ENCODE results near the gene TRPM3. TPM values are rescaled to one million over a fixed set of nuclear protein-coding genes. Genes with fewer than 3 reads are reported as not detected.

The TRPM3 gene
- total and polyA plus RNA-seq, 2 of the 8 experiments (the other 6 are each of a cell fraction or from before 2014, with no cell fraction given), result 2.4 to 10.9 TPM

DNA sequence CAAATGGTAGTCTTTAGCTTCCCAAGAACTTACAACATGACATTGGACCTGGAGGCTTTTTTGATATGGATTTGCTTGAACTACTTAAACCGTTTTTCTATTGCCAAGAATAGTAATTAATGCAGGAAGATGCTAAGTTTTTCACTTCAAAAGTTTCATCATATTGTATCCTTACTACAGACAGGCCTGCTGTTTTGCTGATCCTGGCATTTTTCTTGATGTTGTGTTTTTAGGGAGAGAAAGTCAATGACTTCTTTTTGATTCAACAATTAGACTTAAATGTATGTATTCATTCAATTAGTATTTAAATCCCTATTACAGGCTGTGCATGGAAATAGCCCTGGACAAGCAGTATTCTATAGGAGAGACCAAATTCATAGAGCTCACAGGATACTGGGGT lies 172.7 kb downstream of the TRPM3 start:
- no peak overlapping the region for H2BK12ac ChIP-seq (ENCODE audit: low read depth, low read length)
- no peak overlapping the region for H3K4me3 ChIP-seq (ENCODE audit: extremely low read depth in 1 of 4, insufficient read depth in 2 of 4, low read depth in 3 of 4, low read length in 4 of 4)
- ChIA-PET POLR2A (ENCODE audit: partially characterized antibody) (interaction anchor here (0.5 to 0.7 kb wide), 3 partner anchors 9 to 408 kb away, joined by 3 read pairs; no protein-coding TSS in a partner anchor), CTCF (ENCODE audit: partially characterized antibody) (interaction anchor here (1.1 kb wide), 1 partner anchor 275 kb away, joined by 3 read pairs; no protein-coding TSS in a partner anchor)
- H3K9ac ChIP-seq (replicated peaks in 1 of 4; ENCODE audit: extremely low read depth in 1 of 4, low read depth in 3 of 4, low read length in 3 of 4), result no peak overlapping the region
- H3K4me1 ChIP-seq (replicated peaks in 1 of 4; ENCODE audit: control insufficient read depth in 3 of 4, insufficient read depth in 4 of 4, low read length in 3 of 4), result peaks cover 0 to 2% (median 0%) of the 10 kb centered on the region in 4 experiments; a peak in 2 of 7 replicates
- H4K20me1 ChIP-seq (replicated peaks in 1 of 2; ENCODE audit: control insufficient read depth in 1 of 2, insufficient read depth in 2 of 2, low read length in 2 of 2), result no peaks in the 10 kb centered on the region
- no peak overlapping the region for H3K23ac ChIP-seq (ENCODE audit: insufficient read length)
- no peak overlapping the region for H2AK5ac ChIP-seq (ENCODE audit: low read depth, low read length)
- H3K9me3 ChIP-seq (ENCODE audit: insufficient read depth in 2 of 2, low read depth in 1 of 2, low read length in 1 of 2), result no peaks in the 10 kb centered on the region
- H4K91ac ChIP-seq (replicated peaks; ENCODE audit: insufficient read length, low read length), result no peak overlapping the region
- no peak for FAIRE-seq
- H3K79me2 ChIP-seq (ENCODE audit: control insufficient read depth in 1 of 2, insufficient read depth in 2 of 2, low read length in 2 of 2), result no peaks in the 10 kb centered on the region
- no peak overlapping the region for H2AFZ ChIP-seq (ENCODE audit: low read length)
- H3K27ac ChIP-seq (ENCODE audit: low read depth, low read length), result no peak overlapping the region
- H3K23me2 ChIP-seq (ENCODE audit: low read depth, low read length), result no peaks in the 10 kb centered on the region
- no peaks in the 10 kb centered on the region for H3K36me3 ChIP-seq (ENCODE audit: control insufficient read depth in 2 of 4, insufficient read depth in 4 of 4, low read length in 3 of 4)
- H4K8ac ChIP-seq (ENCODE audit: extremely low read depth, insufficient read depth, low read length), result no peak overlapping the region
- H3K14ac ChIP-seq (ENCODE audit: insufficient read length), result no peak overlapping the region
- H4K5ac ChIP-seq (ENCODE audit: insufficient read length, low read depth, low read length), result no peak overlapping the region
- H3K4ac ChIP-seq (replicated peaks; ENCODE audit: insufficient read length, low read depth, low read length), result no peak overlapping the region
- DNase-seq (ENCODE audit: low read depth in 1 of 2, low spot score in 2 of 2), result no peak
- H3K79me1 ChIP-seq (ENCODE audit: low read depth, low read length), result no peaks in the 10 kb centered on the region
- no peak overlapping the region for H3K4me2 ChIP-seq (ENCODE audit: insufficient read depth in 1 of 2, low read depth in 2 of 2, low read length in 2 of 2)
- no peak overlapping the region for H2BK20ac ChIP-seq (ENCODE audit: low read length)
- no peak overlapping the region for H2BK120ac ChIP-seq (replicated peaks; ENCODE audit: low read depth, low read length)
- H2BK15ac ChIP-seq (ENCODE audit: low read length), result no peak overlapping the region
- H2BK5ac ChIP-seq (ENCODE audit: low read depth, low read length), result no peak overlapping the region
- H3K27me3 ChIP-seq (replicated peaks in 1 of 4; ENCODE audit: control insufficient read depth in 3 of 4, extremely low read depth in 1 of 4, insufficient read depth in 3 of 4, low read length in 3 of 4), result no peaks in the 10 kb centered on the region
- no peak overlapping the region for H3K18ac ChIP-seq (ENCODE audit: extremely low read depth, low read length)
- 75% methylated on average over 1 of the region's 1 CpG; no CpG with 5 or more reads in 1 of the 2 experiments for WGBS, 2 experiments (ENCODE audit: extremely low coverage in 1 of 2, insufficient coverage in 1 of 2, insufficient read length in 1 of 2, insufficient replicate concordance in 2 of 2, low coverage in 1 of 2, low lambda C conversion rate in 2 of 2, missing lambda C conversion rate in 1 of 2)
- no peak overlapping the region for H3K56ac ChIP-seq (replicated peaks; ENCODE audit: insufficient read length, low read depth, low read length)
- TF ChIP-seq CHD2 (IDR thresholded peaks at IDR 0.05; ENCODE audit: low read length), result no peak
- TF ChIP-seq SP4 (IDR thresholded peaks at IDR 0.05; ENCODE audit: low read length), result no peak
- TF ChIP-seq GABPA (IDR thresholded peaks at IDR 0.05; ENCODE audit: borderline replicate concordance, insufficient read depth, low read length), result no peak
- TF ChIP-seq POU5F1 (IDR thresholded peaks at IDR 0.05; ENCODE audit: low read depth, low read length), result no peak
- no peak for TF ChIP-seq JUND (IDR thresholded peaks at IDR 0.05; ENCODE audit: low read length)
- TF ChIP-seq, protein P1, sequence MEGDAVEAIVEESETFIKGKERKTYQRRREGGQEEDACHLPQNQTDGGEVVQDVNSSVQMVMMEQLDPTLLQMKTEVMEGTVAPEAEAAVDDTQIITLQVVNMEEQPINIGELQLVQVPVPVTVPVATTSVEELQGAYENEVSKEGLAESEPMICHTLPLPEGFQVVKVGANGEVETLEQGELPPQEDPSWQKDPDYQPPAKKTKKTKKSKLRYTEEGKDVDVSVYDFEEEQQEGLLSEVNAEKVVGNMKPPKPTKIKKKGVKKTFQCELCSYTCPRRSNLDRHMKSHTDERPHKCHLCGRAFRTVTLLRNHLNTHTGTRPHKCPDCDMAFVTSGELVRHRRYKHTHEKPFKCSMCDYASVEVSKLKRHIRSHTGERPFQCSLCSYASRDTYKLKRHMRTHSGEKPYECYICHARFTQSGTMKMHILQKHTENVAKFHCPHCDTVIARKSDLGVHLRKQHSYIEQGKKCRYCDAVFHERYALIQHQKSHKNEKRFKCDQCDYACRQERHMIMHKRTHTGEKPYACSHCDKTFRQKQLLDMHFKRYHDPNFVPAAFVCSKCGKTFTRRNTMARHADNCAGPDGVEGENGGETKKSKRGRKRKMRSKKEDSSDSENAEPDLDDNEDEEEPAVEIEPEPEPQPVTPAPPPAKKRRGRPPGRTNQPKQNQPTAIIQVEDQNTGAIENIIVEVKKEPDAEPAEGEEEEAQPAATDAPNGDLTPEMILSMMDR (IDR thresholded peaks at IDR 0.05; ENCODE audit: control extremely low read depth in 1 of 3, insufficient read depth in 1 of 3, low read depth in 1 of 3, low read length in 3 of 3), result no peak
- no peak for TF ChIP-seq TCF12 (IDR thresholded peaks at IDR 0.05; ENCODE audit: low read depth, low read length)
- TF ChIP-seq RAD21 (IDR thresholded peaks at IDR 0.05 in 1 of 2, conservative IDR thresholded peaks at IDR 0.05 in 1 of 2; ENCODE audit: low read depth in 2 of 2, low read length in 2 of 2), result no peak
- TF ChIP-seq, protein P2, sequence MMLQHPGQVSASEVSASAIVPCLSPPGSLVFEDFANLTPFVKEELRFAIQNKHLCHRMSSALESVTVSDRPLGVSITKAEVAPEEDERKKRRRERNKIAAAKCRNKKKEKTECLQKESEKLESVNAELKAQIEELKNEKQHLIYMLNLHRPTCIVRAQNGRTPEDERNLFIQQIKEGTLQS (IDR thresholded peaks at IDR 0.05; ENCODE audit: insufficient read depth, low read depth, low read length), result no peak
- no peak for TF ChIP-seq BRCA1 (IDR thresholded peaks at IDR 0.05; ENCODE audit: low read depth, low read length)

Data from H1 (cell line).